HG03159 (cell line): ENCODE data around the gene PDZD2.
"Not testable (repeated sequence)": the region's sequence is repeated elsewhere in the genome, so short reads cannot be mapped to it uniquely, and the experiment has no call there.

Experiments used
- ATAC-seq: cut with Tn5 transposase; IDR thresholded peaks from one replicate; pipeline ENCODE4 v1.9.1; 2021; ENCODE audit warnings: mild to moderate bottlenecking, moderate library complexity; ENCODE audit not compliant: unreplicated experiment

The PDZD2 gene

DNA sequence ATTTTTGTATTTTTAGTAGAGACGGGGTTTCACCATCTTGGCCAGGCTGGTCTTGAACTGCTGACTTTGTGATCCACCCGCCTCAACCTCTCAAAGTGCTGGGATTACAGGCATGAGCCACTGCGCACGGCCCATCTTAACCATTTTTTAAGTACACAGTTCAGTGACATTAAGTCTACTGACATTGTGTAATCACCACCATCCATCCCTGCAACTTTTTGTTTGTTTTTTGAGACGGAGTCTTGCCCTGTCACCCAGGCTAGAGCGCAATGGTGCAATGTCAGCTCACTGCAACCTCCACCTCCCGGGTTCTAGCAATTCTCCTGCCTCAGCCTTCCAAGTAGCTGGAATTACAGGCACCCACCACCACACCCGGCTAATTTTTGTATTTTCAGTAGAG lies 480.0 kb downstream of the PDZD2 start:
- ATAC-seq = not testable (repeated sequence)

DNA sequence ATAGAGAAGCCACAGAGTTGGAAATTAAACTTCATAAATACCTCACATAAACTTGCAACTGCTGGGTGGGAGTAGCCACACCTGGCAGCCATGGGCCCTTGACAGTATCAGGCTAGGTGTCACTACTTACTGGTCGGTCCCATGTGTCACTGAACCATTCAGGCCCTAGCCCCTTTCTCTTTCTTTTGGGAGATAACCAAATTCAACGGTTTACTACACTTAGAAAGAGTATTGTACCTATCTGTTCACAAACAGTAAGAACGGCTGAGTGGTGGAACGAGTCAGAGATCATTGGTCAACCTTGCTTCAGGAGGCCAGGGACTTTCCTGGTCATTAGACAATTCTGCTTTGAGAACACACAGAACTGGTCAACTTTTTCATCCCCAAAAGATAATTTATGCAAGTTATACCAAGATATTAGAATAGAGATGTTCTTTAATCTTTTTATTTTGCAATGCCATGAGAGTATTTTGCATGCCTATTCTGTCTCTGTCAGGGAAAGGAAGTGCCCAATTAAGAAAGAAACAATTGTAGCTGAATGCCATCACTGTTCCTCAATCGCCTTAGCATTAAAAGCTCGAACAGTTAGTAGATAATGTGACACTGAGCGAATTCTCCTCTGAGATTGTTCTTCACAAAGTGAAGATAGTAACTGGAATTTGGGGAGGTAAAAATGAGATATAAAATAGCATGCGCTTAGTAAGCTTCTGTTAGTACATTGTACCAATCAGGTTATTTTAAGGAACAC lies 484.3 kb downstream of the PDZD2 start:
- ATAC-seq = peak; percentile 45

DNA sequence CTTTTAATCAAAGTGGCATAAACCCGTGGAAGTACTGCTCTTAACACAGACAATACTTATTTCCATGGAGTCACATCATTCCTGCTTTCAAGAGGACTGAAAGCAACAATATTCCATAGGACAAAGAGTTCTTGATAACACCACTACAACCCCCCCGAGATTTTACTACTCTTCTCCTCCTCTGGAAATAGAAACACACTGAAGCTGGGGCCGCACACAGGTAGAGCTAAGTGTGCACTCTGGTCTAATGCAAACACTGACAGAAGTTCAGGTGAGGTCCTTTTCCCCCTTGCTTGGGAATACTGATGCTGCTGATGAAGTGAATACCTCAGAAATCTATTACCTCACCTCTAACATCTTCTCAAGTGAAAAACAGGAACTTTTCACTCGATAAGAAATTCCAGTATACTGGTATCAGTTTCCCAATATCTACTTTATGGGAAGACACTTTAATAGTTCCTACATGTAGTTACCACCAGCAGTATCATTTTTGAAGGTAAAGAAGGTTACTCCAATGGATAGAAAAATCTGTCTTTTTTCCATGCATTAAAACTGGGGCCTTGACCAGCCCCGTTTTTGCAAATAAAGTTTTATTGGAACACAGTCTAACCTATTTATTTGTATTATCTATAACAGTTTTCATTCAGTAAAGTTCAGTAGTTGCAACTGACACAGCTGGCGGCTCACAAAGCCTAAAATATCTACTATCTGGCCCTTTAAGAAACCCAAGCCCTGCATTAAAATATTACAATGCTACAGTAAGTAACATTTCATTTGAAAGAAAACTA lies 485.2 kb downstream of the PDZD2 start:
- ATAC-seq = no peak

DNA sequence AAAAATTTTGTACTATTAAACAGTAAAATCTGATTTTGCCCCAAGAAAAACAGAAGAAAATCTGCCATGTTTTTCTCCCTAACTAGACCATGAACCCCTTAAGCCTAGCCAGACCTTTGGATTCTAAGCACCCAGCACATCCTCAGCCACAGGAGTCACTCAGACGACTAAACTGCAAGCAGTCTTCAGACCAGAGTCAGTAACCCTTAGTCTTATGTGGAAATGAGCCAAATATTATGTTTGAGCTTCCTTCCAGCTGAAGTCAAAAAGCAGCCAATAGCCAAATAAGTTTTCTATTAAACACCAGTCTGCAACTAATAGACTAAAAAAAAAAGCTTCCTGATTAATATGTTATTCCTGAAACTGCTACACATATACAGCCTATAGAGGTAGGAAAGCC lies 487.8 kb downstream of the PDZD2 start:
- no peak for ATAC-seq

DNA sequence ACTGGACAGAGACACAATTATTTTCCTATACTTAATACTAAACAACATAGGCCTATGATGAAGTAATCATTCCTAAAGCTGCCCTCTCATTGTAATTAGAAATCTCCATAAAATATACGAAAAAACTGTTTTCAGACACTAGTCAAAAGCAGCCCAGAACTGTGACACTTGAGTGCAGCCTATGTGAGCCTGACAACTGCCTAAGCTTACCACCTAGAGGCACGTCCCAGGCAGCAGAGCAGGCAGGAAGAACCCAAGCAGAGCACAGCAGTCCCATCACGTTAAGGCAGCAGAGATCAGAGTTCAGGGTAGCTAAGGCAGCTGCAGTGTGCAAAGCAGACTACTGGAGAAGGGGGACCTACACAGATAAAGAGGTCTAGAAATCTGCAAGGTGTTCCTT lies 488.8 kb downstream of the PDZD2 start:
- no peak for ATAC-seq

DNA sequence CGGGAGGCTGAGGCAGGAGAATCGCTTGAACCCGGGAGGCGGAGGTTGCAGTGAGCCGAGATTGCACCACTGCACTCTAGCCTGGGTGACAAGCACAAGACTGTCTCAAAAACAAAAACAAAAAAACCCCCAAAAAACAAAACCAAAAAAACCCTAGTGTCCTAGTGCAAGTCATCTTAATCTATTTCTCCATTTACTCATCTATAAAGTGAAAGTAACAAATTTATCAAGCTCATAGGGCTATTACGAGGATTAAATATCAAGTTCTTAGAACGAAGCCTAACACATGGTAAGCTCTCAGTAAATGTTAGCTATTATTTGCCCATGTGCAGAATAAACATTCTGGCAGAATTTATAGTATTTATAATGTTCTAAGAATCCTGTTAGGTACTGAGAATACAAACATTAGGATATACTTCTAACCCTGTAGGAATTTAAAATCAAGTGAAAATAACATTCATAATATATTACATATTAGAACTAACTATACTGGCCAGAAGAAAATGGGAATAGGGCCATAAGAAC lies 490.2 kb downstream of the PDZD2 start:
- no peak for ATAC-seq

DNA sequence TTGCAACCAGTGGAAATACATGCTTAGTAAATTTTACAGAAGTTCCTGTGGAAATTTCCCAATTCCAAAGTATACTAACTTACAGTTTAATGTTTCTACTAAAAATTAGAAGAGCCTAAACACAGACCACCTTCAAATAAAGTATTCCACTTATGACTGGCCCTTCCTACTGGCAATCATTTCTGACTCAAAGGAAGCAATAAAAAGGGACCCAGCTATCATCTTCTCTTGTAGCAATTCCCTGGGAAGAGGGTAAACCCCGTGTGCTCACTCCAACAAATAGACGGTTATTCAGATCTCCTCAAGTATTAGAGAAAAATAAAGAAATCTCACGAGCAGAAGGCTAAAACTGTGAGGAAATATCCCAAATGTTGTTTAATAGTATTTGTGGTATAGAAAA lies 491.9 kb downstream of the PDZD2 start:
- ATAC-seq = no peak

DNA sequence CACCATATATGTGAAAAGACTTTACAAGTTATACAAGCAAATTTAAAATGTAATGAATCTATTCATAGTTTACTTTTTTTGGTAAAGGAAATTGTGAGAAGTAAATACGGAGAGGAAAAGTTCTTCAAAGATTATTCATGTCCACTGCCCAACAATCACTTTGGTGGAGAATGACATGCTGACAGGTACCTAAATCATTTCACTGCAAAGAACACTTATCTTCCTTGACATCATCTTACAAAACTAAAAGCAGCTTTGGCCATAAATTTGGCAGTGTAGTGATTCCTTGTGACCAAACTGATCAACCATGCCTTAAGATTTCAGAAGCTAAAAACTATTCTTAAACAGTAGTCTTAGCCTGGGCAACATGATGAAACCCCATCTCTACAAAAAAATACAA lies 492.7 kb downstream of the PDZD2 start:
- ATAC-seq = no peak

DNA sequence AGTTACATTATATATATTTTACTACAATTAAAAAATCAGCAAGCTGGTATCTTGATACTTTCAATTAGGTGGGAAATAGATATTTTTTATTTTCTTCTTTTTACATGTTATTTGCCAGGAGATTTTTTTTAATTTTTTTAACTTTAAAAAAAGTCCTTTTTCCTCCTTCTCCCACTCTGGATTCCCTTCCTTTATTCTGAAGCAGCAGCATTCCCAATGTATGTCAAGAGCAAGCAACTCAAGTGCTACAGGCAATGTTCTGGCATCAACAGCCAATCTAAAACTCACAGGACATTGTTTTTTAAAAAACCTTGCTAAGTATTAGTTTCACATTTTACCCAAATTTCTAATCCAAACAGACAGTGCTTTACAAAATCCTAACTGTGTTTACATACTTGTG lies 493.8 kb downstream of the PDZD2 start:
- ATAC-seq = no peak

DNA sequence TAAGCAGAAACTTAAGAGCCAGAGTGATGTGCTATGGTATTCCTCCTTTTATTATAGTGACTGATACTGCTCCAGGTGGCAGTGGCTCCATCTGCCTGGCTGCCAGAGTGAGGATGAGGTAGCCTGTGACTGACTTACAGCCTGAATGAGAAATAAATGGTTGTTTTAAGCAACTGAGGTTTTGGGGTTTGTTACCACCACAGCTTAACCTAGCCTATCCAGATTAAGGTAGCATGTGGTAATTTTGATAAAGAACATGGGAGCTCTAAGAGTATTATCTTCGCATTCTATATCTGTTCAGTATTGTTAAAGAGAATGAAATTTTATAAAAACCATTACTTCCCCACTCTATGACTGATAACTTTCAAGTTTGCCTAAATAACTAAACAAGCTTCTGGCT lies 496.2 kb downstream of the PDZD2 start:
- ATAC-seq = no peak

DNA sequence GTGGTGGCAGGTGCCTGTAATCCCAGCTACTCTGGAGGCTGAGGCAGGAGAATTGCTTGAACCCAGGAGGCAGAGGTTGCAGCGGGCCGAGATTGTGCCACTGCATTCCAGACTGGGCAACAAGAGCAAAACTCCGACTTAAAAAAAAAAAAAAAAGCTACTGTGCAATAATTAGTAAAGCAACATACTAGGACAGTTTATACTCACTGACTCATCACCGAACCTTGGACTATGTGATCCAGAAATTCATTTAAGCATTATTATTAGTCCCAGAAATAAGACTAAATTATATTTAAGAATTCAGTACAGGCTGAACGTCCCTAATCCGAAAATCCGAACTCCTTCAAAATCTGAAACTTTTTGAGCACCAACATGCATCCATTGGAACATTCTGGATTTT lies 497.4 kb downstream of the PDZD2 start:
- ATAC-seq = no peak

DNA sequence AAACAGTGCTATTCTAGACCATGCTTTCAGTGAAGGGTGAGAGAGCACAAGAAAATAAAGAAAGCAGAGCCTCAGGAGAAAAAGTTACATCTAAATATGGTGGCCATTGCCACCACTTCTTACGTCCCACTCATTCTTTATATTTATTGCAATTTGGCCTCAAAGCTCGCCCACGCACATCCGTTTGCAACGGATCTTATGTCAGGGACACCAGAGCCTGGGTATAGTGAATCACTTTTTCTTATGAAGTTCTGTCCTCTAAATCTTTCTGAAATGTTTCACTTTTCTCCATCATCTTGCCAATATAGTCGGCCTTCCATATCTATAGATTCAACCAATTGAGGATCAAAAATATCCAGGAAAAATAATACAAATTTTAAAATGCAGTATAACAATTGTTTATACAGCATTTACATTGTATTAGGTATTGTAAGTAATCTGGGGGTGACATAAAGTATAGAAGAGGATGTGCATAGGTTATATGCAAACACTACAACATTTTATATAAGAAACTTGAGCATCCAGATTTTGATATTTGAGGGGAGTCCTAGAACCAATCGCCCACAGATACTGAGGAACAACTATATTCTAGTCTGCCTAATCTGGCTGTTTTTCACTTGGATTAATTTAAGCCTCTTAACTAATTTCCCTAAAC lies 500.0 kb downstream of the PDZD2 start:
- ATAC-seq = no peak

DNA sequence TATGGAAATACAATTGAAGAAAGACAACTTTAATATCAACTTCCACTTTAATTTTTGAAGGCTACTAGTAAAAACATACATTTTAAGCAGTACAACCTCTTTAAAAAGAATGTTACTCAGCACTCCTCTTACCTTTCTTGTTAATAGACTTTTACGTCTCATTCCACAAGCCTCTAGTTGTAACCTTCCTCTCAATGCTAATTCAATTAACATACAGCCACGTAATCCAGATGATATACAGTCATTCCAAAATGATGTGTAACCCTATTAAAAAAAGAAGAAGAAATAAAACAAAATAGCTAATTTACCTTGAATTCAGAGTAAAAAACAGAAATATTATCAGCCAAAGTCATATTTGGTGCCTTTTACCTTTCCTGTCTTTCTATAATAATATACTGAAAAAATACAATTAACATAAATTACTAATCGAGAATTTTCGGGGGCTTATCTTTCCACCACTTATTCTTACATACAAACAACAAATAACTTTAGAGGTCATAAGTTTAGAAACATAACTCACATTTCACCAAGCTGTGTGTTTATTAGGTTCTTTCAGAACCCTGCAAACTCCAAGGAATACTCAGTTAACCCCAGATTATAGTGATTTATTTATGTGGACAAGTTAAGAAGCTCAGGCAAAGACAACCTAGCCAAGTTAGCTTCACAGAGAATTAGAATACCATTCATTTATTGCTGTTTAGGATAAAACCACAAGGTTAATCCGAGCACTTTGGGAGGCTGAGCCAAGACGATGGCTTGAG lies 504.9 kb downstream of the PDZD2 start:
- ATAC-seq = no peak

DNA sequence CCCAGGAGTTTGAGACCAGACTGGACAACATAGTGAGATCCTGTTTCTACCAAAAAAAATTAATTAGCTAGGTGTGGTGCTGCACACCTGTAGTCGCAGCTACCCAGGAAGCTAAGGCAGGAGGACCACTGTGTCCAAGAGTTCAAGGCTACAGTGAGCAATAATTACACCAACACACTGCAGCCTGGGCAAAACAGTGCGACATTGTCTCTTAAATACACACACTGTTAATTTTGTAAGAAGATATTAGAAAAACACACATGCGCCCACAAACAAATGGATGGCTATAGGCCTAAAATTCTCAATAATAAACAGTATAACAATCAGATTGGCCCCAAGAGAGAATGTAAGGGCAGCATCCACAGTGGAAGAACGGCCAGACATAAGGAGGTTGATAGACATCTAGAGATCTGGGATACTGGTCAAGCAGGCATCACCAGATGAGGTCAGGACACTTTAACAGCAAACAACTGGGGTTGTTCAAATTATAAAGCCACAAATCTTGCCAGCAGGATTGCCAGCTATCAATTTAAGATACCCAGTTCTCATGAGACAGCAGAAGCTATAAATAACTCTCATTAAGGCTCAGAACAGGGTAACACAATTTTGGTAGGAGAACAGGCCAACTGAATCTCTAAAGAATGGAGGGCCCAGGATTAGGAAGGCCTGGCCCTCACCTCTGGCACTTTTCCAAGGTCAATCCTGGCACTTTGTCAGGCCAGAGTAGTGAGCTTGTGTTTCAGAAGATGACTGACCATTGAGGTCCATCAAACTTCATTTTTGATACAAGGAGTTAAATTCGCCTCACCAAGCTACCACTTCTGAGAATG lies 505.7 kb downstream of the PDZD2 start:
- ATAC-seq = no peak

DNA sequence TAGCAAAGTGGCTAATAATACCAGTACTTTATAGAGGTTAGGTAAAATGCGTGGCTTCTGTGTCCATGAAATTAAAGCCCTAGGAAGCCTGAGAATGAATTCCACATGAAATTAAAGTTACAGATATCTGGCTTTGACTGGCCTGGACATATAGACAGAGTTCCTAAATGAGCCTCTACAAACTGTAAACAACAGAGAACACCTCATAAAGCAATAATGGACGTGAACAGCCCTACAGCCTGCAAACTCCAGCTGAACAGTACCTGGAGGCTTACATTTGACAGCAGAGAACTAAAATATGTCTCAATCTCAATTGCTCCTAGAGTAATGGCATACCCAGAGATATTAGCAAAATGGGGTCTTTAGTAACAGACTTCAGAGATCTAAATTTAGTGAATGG lies 506.4 kb downstream of the PDZD2 start:
- ATAC-seq = no peak

DNA sequence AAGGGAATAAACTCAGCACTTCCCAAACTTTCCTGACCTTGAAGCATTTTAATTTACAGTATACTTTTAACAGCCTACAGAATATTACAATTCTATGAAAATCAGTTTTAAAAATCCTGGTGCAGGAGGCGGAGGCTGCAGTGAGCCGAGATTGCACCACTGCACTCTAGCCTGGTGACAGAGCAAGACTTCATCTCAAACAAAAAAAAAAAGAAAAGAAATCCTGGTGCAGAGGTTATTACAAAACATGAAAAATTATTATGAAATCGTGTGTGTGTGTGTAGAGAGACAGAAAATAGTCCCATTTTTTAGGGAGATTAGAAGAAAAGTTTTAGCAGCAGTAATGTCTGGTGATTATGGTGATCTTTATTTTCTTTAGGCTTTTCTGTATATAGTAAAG lies 508.3 kb downstream of the PDZD2 start:
- no peak for ATAC-seq

DNA sequence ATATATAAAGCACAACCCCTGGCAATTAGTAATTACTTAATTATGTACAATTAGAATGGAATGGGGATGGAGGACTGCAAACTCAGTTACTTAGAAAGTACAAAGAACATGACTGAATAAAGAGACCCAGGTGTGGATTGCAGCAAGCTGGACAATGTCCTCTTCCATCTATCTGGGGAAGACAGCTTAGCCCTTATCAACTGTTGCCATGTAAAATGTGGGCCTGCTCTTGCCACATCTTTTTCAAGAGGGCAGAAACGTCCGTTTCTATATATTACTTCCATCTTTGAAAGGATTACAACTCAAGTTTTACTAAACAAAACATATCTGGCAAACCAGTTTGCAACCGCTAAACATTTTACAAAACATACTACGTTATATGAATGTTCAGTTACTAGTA lies 509.0 kb downstream of the PDZD2 start:
- no peak for ATAC-seq

DNA sequence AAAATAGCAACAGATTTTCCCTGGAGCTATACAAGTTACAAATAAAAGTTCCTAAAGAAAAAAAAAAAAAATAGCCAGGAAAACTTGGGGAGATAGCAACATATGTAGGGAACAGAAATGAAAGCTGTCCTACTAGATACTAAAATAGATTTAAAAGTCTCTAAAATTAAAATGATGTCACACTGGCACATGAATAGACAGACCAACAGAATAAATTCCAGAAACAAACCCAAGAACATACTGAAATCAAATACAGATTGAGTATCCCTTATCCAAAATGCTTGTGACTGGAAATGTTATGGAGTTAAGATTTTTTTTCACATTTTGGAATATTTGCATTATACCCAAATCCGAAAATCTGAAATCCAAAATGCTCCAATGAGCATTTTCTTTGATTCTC lies 511.4 kb downstream of the PDZD2 start:
- no peak for ATAC-seq

DNA sequence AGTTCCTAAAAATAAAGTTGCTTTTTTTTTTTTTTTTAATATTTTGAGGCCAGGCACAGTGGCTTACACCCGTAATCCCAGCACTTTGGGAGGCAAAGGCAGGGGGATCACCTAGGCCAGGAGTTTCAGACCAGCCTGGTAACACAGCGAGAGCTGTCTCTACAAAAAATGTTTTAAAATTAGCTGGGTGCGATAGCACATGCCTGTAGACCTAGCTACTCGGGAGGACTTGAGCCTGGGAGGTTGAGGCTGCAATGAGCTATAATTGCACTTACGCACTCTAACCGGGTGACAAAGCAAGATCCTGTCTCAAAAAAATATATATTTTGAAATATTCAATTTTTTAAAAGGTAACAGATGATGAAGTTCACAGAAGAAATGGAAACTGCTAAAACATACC lies 512.3 kb downstream of the PDZD2 start:
- ATAC-seq = no peak

DNA sequence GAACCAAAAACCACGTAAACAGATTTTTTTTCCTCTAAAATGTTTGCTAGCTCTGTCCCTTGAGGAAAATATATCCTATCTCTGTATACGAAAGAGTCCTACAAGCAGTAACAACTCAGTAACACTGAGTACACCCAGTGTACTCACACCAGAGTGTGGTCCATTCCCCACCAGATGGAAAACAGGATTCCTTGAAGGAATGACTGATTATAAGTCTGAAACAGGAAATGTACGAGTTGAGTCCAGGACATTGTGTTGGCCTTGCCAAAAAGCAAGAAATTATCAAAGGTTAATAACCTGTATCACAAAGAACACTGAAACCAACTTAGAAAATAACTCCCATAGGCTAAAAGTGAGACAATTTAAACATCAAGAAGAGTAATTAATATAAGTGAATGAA lies 514.8 kb downstream of the PDZD2 start:
- ATAC-seq = no peak
